ENCODE results near the gene SYNE4.

GRCh38 chr19:36028313-36029041 lies 19.9 kb upstream of the SYNE4 start:
- TF ChIP-seq POLR2AphosphoS5 (IDR thresholded peaks at IDR 0.05; ENCODE audit: low read depth, low read length) = no peak
- TF ChIP-seq POLR2A (IDR thresholded peaks at IDR 0.05; ENCODE audit: low read depth, low read length) = no peak

All from GM12891 (cell line).